PC-3 (cell line): Measurements from ENCODE around the gene GID4. TPM values are rescaled to one million over a fixed set of nuclear protein-coding genes. Genes with fewer than 3 reads are reported as not detected.

Experiments
- ATAC-seq: fragments of 200-7000 bp; cut with Tn5 transposase; 2 replicates; pipeline ENCODE4 v1.9.1; 2020; ENCODE audit warnings: mild to moderate bottlenecking, moderate library complexity
- BruUV-seq: library from RNA; stranded (reverse); fragments of 400-500 nt; replicated peaks from 2 replicates; lab custom pipeline; 2021; lab: Mats Ljungman, UMichigan
- CTCF ChIA-PET: fragments of 300-600 bp; sonication (Branson Sonifier 250); formaldehyde crosslinking; loops from one replicate; lab custom pipeline; 2022; ENCODE audit warnings: antibody characterized with exemption; lab: Charles Lee
- POLR2A ChIA-PET: fragments of 300-600 bp; sonication (Branson Sonifier 250); formaldehyde crosslinking; loops from one replicate; lab custom pipeline; 2022; ENCODE audit warnings: antibody characterized with exemption; ENCODE audit not compliant: unreplicated experiment; lab: Charles Lee
- DNase-seq: peaks from one replicate; pipeline ENCODE4 v3.0.0-alpha.2; 2015
- H2AFZ ChIP-seq: fragments of 300-600 bp; sonication (generic); 2 replicates; pipeline ENCODE4 v1.6.0; 2016; ENCODE audit warnings: antibody characterized with exemption, low read length
- H3F3A ChIP-seq: fragments of 300-600 bp; sonication (generic); one replicate; pipeline ENCODE4 v1.6.0; 2017; ENCODE audit warnings: antibody characterized with exemption, low read length, control low read depth, mild to moderate bottlenecking; ENCODE audit not compliant: unreplicated experiment
- H3K27ac ChIP-seq: fragments of 300-600 bp; sonication (generic); 2 replicates; pipeline ENCODE4 v1.5.1; 2016; ENCODE audit warnings: mild to moderate bottlenecking, low read length
- H3K27me3 ChIP-seq: fragments of 300-600 bp; sonication (generic); 2 replicates; pipeline ENCODE4 v1.6.1; 2016; ENCODE audit warnings: low read length, mixed read lengths
- H3K36me3 ChIP-seq: fragments of 300-600 bp; sonication (generic); 2 replicates; pipeline ENCODE4 v1.6.1; 2016; ENCODE audit warnings: low read depth, mixed run types, low read length, mixed read lengths
- H3K4me1 ChIP-seq: fragments of 300-600 bp; sonication (generic); 2 replicates; pipeline ENCODE4 v1.5.1; 2016; ENCODE audit warnings: low read length; ENCODE audit not compliant: insufficient read depth
- H3K4me2 ChIP-seq: fragments of 300-600 bp; sonication (generic); 2 replicates; pipeline ENCODE4 v1.6.0; 2016; ENCODE audit warnings: low read length
- H3K4me3 ChIP-seq: fragments of 300-600 bp; sonication (generic); 2 replicates; pipeline ENCODE4 v1.5.1; 2016; ENCODE audit warnings: mild to moderate bottlenecking, low read length, mixed read lengths
- H3K79me2 ChIP-seq: fragments of 300-600 bp; sonication (generic); 2 replicates; pipeline ENCODE4 v1.6.1; 2017; ENCODE audit warnings: low read length, mixed read lengths
- H3K9ac ChIP-seq: fragments of 300-600 bp; sonication (generic); 2 replicates; pipeline ENCODE4 v1.6.0; 2016; ENCODE audit warnings: mild to moderate bottlenecking, low read length
- H3K9me2 ChIP-seq: fragments of 300-600 bp; sonication (generic); replicated peaks from 2 replicates; pipeline ENCODE4 v1.6.1; 2016; ENCODE audit warnings: mixed run types, low read length, mixed read lengths
- H3K9me3 ChIP-seq: fragments of 300-600 bp; sonication (generic); 2 replicates; pipeline ENCODE4 v1.6.1; 2016; ENCODE audit warnings: low read length, mixed read lengths
- H4K20me1 ChIP-seq: fragments of 300-600 bp; sonication (generic); 2 replicates; pipeline ENCODE4 v1.6.1; 2016; ENCODE audit warnings: low read length, mixed read lengths
- CTCF ChIP-seq: fragments of 300-600 bp; sonication (generic); conservative IDR thresholded peaks from 2 replicates; pipeline ENCODE4 v1.5.1; 2017; ENCODE audit warnings: antibody characterized with exemption, low read depth, mild to moderate bottlenecking, low read length
- EZH2 ChIP-seq: fragments of 300-600 bp; sonication (generic); IDR thresholded peaks from one replicate; pipeline ENCODE4 v1.6.1; 2017; ENCODE audit warnings: antibody characterized with exemption, mild to moderate bottlenecking, low read length; ENCODE audit not compliant: unreplicated experiment
- EZH2phosphoT487 ChIP-seq: fragments of 300-600 bp; sonication (generic); IDR thresholded peaks from 2 replicates; pipeline ENCODE4 v1.6.1; 2018; ENCODE audit warnings: mild to moderate bottlenecking, antibody characterized with exemption, low read length, borderline replicate concordance
- intact Hi-C: fragments of 100-400 bp; cut with micrococcal nuclease; formaldehyde crosslinking; loops from 2 replicates; pipeline ENCODE4 v1.9.0; 2023
- total RNA-seq: library from RNA; depleted of rRNA; stranded (reverse); fragments of >200 nt; gene quantifications from 2 replicates; pipeline ENCODE4 v1.2.3, GENCODE V29; 2014

Gene GID4
- total RNA-seq, 1 experiment from 2014 or later, result 7.3 TPM

DNA sequence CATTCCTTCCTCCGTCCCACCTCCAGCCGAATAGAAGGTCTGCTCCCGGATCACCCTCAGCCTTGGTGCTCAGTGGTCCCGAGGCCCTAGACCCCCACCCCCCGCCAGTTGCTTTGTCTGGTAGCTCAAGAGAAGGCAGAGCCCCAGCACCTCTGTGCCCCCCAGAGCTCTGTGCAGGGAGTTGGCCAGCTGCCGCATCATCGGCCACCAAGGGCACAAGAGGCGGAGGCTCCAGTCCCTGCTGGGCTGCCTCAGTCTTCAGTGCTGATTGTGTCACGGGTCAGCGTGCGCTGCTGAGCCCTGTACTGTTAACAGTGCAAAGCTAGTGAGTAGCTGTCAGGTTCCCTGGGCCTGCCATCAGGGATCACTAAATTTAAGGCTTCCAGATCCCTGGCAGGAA lies 26.3 kb downstream of the GID4 start:
- Histone ChIP-seq H3K79me2 (no peaks in the 10 kb centered on the region), H3K9me3 (no peaks in the 10 kb centered on the region), H3K9ac (no peak overlapping the region), H3K4me3 (no peak overlapping the region), H3K4me2 (no peak overlapping the region), H2AFZ (no peak overlapping the region), H3K27me3 (no peaks in the 10 kb centered on the region), H3F3A (no peaks in the 10 kb centered on the region), H3K36me3 (peaks cover 10% of the 10 kb centered on the region; the same call in 1 of the 2 replicates), H3K9me2 (no peaks in the 10 kb centered on the region), H3K27ac (no peak overlapping the region), H3K4me1 (no peaks in the 10 kb centered on the region), H4K20me1 (no peaks in the 10 kb centered on the region)
- ChIA-PET CTCF (no interaction called here), POLR2A (no interaction called here)
- DNase-seq, result no peak
- intact Hi-C loops, result no loop called here
- BruUV-seq, result no TSS peak
- no peak for TF ChIP-seq CTCF
- TF ChIP-seq EZH2, result no peak
- no peak for TF ChIP-seq EZH2phosphoT487
- ATAC-seq, result no peak

DNA sequence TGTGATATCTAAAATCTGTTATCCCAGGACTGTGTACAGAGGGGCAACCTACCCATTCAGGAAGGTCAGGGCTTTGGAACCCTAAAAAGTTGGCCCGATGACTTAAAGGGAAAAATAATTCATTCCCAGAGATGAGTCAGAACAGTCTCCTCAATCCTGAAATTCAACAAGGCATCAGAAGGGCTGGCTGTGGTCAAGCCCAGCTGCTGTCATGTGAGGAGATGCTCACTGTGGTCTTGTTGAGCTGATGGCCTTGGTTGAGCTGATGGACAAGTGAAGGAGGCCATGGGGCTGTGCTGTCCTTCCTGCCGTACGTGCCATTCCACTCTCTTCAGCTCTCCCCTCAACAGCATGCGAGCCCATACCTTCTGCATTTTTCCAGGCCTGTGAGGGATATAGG lies 27.7 kb downstream of the GID4 start:
- no TSS peak for BruUV-seq
- Histone ChIP-seq H3K27me3 (no peaks in the 10 kb centered on the region), H3K79me2 (no peaks in the 10 kb centered on the region), H3K36me3 (peaks cover 10% of the 10 kb centered on the region; the same call in 1 of the 2 replicates), H3K9me2 (no peaks in the 10 kb centered on the region), H3K4me3 (no peak overlapping the region), H3K4me2 (no peak overlapping the region), H2AFZ (no peak overlapping the region), H3K9me3 (no peaks in the 10 kb centered on the region), H4K20me1 (no peaks in the 10 kb centered on the region), H3K4me1 (no peaks in the 10 kb centered on the region), H3K9ac (no peak overlapping the region), H3K27ac (no peak overlapping the region), H3F3A (no peaks in the 10 kb centered on the region)
- no peak for ATAC-seq
- ChIA-PET POLR2A (no interaction called here), CTCF (no interaction called here)
- intact Hi-C loops, result no loop called here
- no peak for DNase-seq
- TF ChIP-seq EZH2phosphoT487 (no peak), CTCF (no peak), EZH2 (no peak)

DNA sequence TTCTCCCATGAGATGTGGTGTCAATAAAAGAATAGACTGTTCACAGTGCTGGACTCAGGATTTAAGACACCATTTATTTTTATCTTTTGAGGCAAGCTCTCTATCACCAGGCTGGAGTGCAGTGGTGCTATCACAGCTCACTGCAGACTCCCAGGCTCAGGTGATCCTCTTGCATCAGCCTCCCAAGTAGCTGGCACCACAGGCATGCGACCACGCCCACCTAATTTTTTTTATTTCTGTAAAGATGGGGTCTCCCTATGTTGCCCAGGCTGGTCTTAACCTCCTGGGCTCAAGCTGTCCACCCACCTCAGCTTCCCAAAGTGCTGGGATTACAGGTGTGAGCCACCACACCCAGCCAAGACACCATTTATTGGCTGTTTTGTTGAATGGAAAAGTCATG lies 29.9 kb downstream of the GID4 start:
- Histone ChIP-seq H3K4me3 (no peak overlapping the region), H3K27ac (no peak overlapping the region), H4K20me1 (no peaks in the 10 kb centered on the region), H3K9ac (no peak overlapping the region), H3K27me3 (no peaks in the 10 kb centered on the region), H3K9me3 (no peaks in the 10 kb centered on the region), H3F3A (no peaks in the 10 kb centered on the region), H3K4me2 (no peak overlapping the region), H3K36me3 (0 out of 2 replicates have a peak, but pooled peaks cover 5% of the 10 kb centered on the region), H3K79me2 (no peaks in the 10 kb centered on the region), H2AFZ (no peak overlapping the region), H3K9me2 (no peaks in the 10 kb centered on the region), H3K4me1 (no peaks in the 10 kb centered on the region)
- DNase-seq, result no peak
- POLR2A ChIA-PET, result no interaction called here
- CTCF ChIA-PET, result no interaction called here
- no peak for ATAC-seq
- intact Hi-C loops, result no loop called here
- TF ChIP-seq CTCF (no peak), EZH2 (no peak), EZH2phosphoT487 (no peak)
- BruUV-seq, result no TSS peak
